ENCODE data around the gene FITM2.

DNA sequence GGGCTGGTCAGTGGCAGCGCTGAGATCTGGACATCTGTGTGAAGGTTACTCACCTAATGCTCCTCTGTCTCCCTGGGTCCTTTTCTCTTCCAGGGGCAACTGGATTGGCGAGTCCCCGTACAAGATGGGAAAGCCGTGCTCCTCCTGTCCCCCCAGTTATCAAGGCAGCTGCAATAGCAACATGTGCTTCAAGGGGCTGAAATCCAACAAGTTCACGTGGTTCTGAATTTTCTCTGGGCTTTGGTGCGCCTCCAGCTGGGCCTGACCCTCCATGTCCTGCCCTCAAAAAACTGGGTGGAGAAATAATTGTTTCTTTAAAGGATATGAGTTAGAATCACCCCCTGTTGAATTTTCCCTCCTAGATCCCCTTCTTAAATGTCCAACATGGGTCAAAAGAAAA, 39.6 kb upstream of the FITM2 start:
- TF ChIP-seq, protein P1, sequence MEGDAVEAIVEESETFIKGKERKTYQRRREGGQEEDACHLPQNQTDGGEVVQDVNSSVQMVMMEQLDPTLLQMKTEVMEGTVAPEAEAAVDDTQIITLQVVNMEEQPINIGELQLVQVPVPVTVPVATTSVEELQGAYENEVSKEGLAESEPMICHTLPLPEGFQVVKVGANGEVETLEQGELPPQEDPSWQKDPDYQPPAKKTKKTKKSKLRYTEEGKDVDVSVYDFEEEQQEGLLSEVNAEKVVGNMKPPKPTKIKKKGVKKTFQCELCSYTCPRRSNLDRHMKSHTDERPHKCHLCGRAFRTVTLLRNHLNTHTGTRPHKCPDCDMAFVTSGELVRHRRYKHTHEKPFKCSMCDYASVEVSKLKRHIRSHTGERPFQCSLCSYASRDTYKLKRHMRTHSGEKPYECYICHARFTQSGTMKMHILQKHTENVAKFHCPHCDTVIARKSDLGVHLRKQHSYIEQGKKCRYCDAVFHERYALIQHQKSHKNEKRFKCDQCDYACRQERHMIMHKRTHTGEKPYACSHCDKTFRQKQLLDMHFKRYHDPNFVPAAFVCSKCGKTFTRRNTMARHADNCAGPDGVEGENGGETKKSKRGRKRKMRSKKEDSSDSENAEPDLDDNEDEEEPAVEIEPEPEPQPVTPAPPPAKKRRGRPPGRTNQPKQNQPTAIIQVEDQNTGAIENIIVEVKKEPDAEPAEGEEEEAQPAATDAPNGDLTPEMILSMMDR (IDR thresholded peaks at IDR 0.05), result no peak
- no peak for TF ChIP-seq POLR2A (IDR thresholded peaks at IDR 0.05)
